Kidney epithelial cell (primary cell): ENCODE measurements around the gene FAM111A. TPM values are rescaled to one million over a fixed set of nuclear protein-coding genes. Genes with fewer than 3 reads are reported as not detected.
"Not testable (repeated sequence)": the region's sequence is repeated elsewhere in the genome, so short reads cannot be mapped to it uniquely, and the experiment has no call there.

Experiments used
- DNase-seq: peaks from one replicate; pipeline ENCODE4 v3.0.0-alpha.2; 2010; ENCODE audit warnings: low read depth
- H3K27me3 ChIP-seq: 2 replicates; pipeline ENCODE4 v1.6.0; 2011; ENCODE audit warnings: low read length; ENCODE audit not compliant: control insufficient read depth, insufficient read depth
- H3K36me3 ChIP-seq: 2 replicates; pipeline ENCODE4 v1.5.1; 2011; ENCODE audit warnings: low read length; ENCODE audit not compliant: control insufficient read depth, insufficient read depth
- H3K4me3 ChIP-seq: 2 replicates; pipeline ENCODE4 v1.5.1; 2011; ENCODE audit warnings: low read depth, mild to moderate bottlenecking, control low read depth, low read length
- total RNA-seq: library from RNA; depleted of rRNA; stranded (reverse); fragments of >200 nt; gene quantifications from 2 replicates; pipeline ENCODE4 v1.2.3, GENCODE V29; 2015
- TF ChIP-seq, protein P1 (sequence below): IDR thresholded peaks from 2 replicates; pipeline ENCODE4 v1.5.1; 2011; ENCODE audit warnings: mild to moderate bottlenecking, moderate library complexity, low read length, control low read depth, inconsistent platforms; ENCODE audit not compliant: insufficient read depth, poor library complexity, severe bottlenecking

The FAM111A gene
- total RNA-seq, 1 donor from 2014 or later, result 27.2 TPM

GRCh38 chr11:59106363-59107336 is 36.0 kb upstream of the FAM111A start, which contains the start of gene FAM111B:
Gene FAM111B, plus strand, starts transcription at chr11:59107237. Its CDS starts 2,389 bp downstream, at chr11:59109626.
- peak; percentile 73 for DNase-seq
- TF ChIP-seq, protein P1, sequence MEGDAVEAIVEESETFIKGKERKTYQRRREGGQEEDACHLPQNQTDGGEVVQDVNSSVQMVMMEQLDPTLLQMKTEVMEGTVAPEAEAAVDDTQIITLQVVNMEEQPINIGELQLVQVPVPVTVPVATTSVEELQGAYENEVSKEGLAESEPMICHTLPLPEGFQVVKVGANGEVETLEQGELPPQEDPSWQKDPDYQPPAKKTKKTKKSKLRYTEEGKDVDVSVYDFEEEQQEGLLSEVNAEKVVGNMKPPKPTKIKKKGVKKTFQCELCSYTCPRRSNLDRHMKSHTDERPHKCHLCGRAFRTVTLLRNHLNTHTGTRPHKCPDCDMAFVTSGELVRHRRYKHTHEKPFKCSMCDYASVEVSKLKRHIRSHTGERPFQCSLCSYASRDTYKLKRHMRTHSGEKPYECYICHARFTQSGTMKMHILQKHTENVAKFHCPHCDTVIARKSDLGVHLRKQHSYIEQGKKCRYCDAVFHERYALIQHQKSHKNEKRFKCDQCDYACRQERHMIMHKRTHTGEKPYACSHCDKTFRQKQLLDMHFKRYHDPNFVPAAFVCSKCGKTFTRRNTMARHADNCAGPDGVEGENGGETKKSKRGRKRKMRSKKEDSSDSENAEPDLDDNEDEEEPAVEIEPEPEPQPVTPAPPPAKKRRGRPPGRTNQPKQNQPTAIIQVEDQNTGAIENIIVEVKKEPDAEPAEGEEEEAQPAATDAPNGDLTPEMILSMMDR, result no peak
- peak within 1 kb of the TSS; percentile 52 for H3K4me3 ChIP-seq

DNA sequence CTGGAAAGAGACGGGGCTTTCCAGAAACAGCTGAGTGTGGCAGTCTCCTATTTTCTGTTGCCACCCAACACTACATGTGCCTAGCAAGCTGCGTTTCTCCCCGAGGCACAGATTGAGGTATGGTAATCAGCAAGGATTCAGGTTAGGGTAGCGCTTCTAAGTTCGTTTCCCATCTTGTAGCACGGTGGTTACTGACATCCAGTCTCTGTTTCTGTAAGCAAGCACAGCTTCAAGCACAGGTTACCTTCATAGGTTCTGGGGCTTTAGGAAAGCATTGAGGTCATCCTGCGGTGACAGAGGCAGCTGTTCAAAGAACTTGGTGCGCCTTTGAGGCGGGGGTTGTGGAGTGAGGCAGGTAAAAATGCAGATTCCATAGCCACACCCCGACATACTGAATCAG is 34.9 kb upstream of the FAM111A start:
- H3K4me3 ChIP-seq, result peak overlapping the region; percentile 52
- not testable (repeated sequence) for H3K36me3 ChIP-seq, DNase-seq, H3K27me3 ChIP-seq

More at GRCh38 chr11:59106363-59107336, 36.0 kb upstream of the FAM111A start, which contains the start of gene FAM111B:
- Histone ChIP-seq H3K36me3 (no peaks in the 10 kb centered on the region), H3K27me3 (no peaks in the 10 kb centered on the region)

DNA sequence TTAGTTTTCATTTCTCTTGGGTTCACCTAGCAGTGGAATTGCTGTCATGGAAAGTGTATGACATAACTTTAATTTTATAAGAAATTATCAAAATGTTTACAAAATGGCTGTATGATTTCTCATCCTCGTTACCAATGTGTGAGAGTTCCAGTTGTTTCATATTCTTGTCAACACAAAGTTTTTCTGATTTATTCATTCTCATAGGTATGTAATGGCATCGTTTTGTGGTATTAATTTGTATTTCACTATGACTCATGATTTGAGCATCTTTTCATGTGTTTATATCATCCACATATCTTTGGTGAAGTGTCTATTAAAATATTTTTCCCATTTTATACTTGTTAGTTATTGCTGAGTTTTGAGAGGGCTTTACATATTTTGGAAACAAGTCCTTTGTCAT is 30.2 kb upstream of the FAM111A start:
- H3K27me3 ChIP-seq, result no peaks in the 10 kb centered on the region
- H3K36me3 ChIP-seq, result no peaks in the 10 kb centered on the region
- DNase-seq, result no peak
- TF ChIP-seq, protein P1, result no peak
- no peak overlapping the region for H3K4me3 ChIP-seq

DNA sequence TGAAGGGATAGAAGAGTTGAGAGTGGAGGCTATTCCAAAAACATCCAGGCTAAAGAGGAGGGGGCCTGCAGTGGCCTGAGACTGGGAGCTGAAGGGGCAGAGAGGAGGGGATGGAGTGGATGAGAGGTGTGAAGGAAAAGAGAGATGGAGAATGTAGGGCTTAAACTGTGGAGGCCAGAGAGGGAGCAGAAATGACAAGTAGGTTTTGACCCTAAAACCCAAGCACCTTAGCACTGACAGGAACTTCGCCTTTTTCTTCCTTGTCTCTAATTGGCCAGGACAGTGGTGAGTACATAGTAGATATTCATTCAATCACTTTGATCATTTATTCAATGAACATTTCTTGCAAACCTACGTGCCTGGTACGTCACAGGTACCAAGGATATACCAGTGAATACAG is 28.3 kb upstream of the FAM111A start:
- no peak for DNase-seq
- Histone ChIP-seq H3K4me3 (no peak overlapping the region), H3K27me3 (no peaks in the 10 kb centered on the region), H3K36me3 (no peaks in the 10 kb centered on the region)
- TF ChIP-seq, protein P1, result no peak

DNA sequence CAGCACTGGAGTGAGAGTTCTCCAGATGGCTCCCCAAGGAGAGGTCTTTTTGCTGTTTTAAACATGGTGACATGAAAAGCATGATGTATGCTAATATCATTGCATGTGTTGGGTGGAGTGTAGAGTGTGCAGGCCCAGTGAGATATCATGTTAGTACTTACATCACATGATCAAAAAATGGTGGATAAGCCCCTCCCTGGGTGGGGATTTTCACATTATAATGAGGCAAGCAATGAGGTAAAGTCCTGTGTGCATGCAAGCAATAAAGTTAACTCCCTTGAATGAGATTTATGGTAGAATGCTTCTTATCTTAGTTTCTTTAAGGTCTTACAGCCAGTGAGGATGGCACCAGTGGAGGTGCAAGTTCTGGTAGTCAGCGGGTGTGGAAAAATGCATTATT is 27.1 kb upstream of the FAM111A start:
- TF ChIP-seq, protein P1, result no peak
- no peaks in the 10 kb centered on the region for H3K36me3 ChIP-seq
- H3K27me3 ChIP-seq, result no peaks in the 10 kb centered on the region
- H3K4me3 ChIP-seq, result no peak overlapping the region
- DNase-seq, result no peak

DNA sequence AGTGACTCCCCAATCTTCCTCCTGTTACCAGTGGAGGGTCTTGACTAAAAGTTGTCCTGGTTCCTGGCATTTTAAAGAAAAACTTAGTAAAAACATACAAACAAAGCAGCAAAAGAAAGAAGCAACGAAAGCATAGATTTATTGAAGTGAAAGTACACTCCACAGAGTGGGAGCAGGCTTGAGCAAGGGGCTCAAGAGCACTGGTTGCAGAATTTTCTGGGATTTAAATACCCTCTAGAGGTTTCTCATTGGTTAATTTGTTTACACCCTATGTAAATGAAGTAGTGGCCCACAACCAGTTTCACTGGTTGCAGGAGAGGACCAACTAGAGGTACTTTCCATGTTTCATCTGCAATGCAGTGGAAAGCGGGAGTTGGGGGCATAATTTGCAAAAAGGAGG is 24.9 kb upstream of the FAM111A start:
- no peak for DNase-seq
- TF ChIP-seq, protein P1, result no peak

More for the DNA sequence above, 24.9 kb upstream of the FAM111A start:
- Histone ChIP-seq H3K27me3 (no peaks in the 10 kb centered on the region), H3K4me3 (no peak overlapping the region), H3K36me3 (no peaks in the 10 kb centered on the region)
